B cell (primary cell): ENCODE measurements around the gene HIGD1C.

ENCODE experiments used
- EZH2 ChIP-seq: IDR thresholded peaks from 2 replicates; pipeline ENCODE4 v1.6.1; 2012; ENCODE audit warnings: borderline replicate concordance, low read depth, mild to moderate bottlenecking, moderate library complexity, low read length; ENCODE audit not compliant: insufficient read depth, poor library complexity, severe bottlenecking
- TF ChIP-seq, protein P1 (sequence below): fragments of 200-600 bp; IDR thresholded peaks from one replicate; pipeline ENCODE4 v1.8.0; 2022; ENCODE audit warnings: antibody characterized with exemption, mild to moderate bottlenecking

DNA sequence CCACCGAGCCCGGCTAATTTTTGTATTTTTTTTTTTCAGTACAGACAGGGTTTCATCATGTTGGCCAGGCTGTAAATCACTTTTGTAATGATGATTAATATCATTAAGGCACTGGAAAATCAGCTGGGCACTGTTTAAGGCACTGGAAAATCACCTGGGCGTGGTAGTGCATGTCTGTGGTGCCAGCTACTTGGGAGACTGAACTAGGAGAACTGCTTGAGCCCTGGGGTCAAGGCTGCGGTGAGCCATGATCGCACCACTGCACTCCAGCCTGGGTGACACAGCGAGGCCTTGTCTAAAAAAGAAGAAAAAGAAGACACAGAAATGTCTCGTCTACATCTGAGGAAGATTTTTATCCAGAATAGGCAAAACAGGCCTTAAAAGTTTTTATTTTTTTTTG, 61.1 kb downstream of the HIGD1C start:
- TF ChIP-seq, protein P1, sequence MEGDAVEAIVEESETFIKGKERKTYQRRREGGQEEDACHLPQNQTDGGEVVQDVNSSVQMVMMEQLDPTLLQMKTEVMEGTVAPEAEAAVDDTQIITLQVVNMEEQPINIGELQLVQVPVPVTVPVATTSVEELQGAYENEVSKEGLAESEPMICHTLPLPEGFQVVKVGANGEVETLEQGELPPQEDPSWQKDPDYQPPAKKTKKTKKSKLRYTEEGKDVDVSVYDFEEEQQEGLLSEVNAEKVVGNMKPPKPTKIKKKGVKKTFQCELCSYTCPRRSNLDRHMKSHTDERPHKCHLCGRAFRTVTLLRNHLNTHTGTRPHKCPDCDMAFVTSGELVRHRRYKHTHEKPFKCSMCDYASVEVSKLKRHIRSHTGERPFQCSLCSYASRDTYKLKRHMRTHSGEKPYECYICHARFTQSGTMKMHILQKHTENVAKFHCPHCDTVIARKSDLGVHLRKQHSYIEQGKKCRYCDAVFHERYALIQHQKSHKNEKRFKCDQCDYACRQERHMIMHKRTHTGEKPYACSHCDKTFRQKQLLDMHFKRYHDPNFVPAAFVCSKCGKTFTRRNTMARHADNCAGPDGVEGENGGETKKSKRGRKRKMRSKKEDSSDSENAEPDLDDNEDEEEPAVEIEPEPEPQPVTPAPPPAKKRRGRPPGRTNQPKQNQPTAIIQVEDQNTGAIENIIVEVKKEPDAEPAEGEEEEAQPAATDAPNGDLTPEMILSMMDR: no peak
- no peak for TF ChIP-seq EZH2
